Measurements from ENCODE around the gene GALNT7.
"Not testable (repeated sequence)": the region's sequence is repeated elsewhere in the genome, so short reads cannot be mapped to it uniquely, and the experiment has no call there.

Gene GALNT7

DNA sequence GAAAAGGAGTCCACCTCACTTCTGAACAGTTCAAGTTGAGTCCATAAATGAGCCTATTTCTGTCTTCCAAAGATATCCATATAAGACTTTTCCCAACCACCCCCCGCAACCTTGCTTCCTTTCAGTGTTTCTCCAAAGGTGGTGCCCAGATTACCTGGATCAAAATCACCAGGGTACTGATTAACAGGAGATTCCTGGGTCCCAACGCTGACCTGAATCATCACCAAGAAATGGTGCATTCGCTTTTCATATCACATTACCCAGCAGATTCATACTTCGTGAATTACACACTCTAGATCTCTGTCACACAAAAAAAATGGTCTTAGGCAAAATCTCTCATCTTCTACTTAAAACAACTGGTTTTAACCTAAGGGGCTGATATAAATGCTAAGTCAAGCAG lies 2.1 kb upstream of the GALNT7 start:
- no peak for DNase-seq (ENCODE audit: low spot score)

DNA sequence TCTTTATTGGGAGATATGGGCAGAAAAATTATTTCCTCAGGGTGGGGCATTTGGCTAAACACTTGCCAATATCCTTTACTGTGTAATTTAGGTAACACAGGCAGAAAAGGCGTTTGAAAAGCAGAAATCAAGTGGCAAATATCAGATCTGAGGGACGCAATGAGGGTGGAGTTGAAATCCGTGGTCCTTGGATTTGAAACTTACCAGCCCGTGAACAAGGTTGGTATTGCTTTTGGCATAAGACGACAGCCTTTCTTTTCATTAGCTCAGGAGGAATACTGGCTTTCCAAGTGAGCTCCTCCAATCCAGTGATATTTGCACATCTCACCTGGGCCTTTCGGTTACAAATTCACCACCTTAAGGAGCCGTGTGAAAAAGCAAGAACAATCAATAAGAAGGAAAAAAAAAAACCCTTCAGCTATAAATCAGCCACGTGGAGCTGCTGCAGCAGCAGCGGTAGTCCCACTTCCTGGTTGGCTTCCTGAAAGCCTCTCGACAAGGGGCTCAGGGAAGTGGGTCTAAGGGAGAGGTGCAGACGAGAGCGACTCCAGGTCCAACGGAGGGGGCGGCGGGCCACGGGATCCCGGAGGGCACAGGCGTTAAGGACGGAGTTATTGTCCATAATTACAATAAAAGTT lies 734 bp upstream of the GALNT7 start:
- DNase-seq (ENCODE audit: low spot score), result no peak

DNA sequence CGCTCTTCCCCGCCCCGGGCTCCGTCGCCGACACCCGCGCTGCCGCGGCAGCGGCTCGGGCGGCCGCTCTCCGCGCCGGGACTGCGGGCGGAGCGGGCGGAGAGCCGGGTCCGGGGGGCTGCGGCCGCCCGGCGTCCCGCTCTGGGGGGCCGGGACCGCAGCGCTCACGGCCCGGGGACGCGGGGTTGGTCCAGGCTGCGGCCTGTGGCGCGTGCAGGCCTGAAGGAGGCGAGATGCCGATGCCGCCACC lies 492 bp downstream of the GALNT7 start:
- no peak for DNase-seq (ENCODE audit: low spot score)

DNA sequence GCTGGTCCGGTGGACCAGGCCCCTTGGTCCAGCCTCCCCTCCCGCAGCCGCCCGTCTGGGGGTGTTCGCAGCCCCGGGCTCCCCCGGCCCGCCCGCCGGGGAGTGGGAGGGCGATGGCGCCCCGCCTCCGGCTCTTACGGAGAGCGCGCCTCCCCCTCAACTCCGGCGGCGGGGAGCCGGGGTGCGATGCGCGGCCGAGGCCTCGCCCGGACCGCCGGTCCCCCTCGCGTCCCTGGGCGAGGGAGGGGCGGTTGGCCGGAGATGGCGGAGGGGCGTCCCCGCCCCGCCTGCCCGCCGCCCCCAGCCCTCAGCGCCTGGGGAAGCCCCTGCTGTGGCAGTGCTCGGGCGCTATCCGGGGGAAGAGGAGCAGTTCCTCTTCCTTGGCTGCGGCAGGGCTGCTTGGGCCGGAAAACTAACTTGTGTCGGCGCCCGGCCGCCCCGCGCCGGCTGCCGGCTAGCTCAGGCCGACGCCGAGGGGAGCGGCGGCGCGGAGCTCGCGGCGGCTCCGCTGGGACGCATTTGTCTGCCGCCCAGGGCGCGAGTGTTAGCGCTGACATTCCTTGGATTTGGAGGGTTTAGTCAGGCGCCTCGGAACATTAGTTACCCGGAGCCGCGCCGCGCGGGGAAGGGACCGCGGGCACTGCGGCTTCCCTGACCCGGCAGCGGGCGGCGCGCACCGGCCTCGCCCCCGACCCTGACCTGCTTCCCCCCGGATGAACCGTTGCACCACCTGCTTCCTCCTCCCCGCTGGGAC lies 994 bp downstream of the GALNT7 start:
- DNase-seq (ENCODE audit: low spot score), result no peak

DNA sequence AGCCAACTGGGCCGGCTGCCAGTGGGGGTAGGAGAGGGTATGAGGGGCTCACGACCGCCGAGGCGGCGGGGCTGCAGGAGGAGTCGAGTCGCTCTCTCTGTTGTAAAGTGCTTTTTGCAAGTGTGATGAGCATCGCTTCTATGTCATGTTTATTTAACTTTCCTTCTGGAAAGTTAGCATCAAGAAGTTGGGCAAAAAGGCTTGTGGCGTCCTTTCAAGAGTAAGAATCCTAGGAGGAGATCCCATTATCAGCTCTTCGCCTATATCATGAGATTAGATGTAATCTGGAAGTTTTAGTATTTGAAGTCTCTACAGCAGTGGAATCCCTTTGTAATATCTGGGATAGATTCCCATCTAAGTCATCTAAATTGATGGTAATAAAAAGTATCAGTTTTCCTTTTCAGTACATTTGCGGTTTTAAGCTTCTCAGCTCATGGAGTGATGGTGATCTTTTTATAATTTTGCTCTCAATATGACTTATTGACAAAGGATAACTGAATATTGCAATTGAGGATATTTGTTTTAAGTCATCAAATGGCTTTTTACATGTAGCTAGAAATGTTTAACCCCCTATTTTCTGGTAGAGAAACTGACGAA lies 1.7 kb downstream of the GALNT7 start:
- DNase-seq (ENCODE audit: low spot score), result no peak

DNA sequence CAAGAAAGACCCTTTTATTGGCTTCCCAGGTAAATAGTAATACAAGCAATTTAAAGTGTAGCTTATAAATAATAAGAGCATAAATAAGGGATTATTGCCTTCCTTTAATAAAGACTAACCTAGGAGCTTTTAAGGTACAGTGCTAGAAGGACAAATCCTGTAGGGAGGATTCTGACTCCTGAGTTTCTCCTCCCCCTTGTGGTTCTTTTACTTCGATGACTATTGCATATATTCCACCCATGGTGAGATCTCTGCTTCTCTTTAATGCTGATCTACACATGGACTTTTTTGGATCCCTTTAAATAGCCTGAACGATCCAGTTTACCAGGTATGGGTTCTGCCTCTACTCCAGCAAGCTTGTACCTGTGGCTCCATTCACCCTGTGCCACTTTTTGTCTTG lies 2.5 kb downstream of the GALNT7 start:
- no peak for DNase-seq (ENCODE audit: low spot score)

DNA sequence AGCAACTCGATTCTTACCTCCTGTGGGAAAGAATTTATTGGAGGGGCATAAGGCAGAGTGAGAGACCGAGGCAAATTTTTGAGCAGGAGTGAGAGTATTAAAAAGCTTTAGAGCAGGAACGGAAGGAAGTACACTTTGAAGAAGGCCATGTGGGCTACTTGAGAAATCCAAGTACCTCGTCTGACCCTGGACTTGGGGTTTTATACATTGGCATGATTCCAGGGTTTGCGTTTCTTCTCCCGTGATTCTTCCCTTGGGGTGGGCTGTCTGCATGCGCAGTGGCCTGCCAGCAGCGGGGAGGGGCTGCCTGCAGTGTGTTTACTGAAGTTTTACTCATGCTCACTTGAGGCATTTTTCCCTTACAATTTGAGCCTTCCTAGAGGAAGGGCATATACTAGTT lies 3.4 kb downstream of the GALNT7 start:
- DNase-seq (ENCODE audit: low spot score), result no peak

DNA sequence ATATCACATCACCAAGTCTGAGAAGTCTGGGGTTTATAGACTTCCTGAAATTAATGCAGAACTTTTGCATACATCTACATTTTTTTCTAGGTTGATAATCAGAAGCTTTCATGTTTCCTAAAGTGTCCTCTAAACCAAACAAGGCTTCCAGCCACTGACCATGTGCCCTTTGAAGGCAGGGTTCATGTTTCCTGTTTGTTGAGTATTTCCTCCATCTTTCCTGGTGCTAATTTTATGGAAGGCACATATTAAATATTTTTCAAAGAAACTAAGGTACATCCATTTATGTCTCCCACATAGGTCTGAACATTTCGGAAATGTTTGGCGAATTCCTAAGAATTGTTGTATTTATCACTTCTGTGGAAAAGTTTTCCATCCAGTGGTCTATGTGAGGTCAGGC lies 5.6 kb downstream of the GALNT7 start:
- no peak for DNase-seq (ENCODE audit: low spot score)

DNA sequence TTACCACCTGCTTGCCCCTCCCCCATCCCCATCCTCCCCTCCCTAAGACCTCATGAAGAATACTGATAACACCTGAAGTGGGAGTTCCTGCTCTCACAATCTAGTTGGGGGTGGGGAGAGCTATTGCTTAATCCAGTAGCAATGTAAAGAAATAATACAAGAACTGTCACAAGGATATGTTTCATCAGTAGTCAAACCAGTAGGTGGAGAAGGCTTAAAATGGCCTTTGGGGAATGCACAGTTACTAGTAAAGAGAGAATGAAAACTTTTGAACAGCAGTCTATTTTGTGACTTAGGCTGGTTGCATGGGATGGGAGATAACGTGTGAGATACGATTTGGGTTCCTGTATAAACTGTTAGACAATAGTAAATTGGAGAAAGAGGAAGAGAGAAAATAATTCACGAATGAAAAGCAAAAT lies 6.0 kb downstream of the GALNT7 start:
- DNase-seq (ENCODE audit: low spot score), result no peak

DNA sequence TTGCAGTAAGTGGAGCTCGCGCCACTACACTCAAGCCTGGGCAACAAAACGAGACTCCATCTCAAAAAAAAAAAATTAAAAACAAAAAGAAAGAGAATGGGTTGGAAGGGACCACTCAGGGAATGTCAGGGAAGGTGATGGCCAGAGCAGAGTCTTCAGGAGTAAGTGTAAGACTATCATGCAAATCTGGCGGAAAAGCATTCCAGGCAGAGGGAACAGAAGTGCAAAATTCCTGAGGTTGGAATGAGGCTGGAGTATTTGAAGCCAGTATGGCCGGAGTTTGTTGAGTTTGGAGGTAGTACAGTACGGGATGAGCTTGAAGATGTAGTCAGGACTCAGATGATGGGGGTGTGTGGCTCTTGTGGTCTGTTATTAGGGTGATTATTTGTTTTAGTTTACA lies 7.4 kb downstream of the GALNT7 start:
- no peak for DNase-seq (ENCODE audit: low spot score)

DNA sequence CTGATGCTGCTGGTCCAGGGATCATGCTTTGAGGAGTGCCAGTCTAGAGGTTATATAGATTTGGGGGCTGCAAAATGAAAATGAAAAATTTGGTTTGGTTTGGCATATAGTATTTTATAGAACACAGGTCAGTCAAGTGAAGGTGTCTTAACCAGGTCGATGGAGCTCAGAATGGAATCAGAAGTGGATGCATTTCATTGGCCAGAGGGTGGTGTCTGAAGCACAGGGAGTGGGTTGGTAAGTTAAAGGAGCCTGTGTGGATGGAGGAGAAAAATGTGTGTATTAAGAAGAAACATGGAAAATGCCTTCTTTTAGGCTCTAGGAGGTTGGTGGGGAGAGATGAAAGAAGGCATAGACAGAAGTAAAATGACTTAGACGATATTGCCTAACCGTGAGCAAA lies 8.6 kb downstream of the GALNT7 start:
- no peak for DNase-seq (ENCODE audit: low spot score)

DNA sequence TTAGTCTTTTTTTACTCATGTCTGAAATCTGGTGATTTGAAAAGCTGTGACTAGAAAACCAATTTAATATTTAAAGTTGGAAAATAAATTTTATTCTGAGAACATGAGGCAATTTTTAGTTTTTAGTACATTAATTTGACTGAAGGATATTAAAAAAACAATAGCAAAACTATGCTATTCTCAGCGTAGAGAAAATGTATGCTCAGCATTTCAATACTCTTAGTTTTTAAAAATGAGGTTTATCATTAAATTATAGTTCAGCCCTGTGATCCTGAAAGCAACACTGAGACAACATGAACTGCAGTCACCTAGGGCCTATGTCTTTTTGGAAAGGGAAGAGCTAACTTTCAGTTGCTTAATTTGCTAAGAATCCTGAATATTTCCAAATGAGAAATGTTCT lies 9.5 kb downstream of the GALNT7 start:
- DNase-seq (ENCODE audit: low spot score), result no peak

DNA sequence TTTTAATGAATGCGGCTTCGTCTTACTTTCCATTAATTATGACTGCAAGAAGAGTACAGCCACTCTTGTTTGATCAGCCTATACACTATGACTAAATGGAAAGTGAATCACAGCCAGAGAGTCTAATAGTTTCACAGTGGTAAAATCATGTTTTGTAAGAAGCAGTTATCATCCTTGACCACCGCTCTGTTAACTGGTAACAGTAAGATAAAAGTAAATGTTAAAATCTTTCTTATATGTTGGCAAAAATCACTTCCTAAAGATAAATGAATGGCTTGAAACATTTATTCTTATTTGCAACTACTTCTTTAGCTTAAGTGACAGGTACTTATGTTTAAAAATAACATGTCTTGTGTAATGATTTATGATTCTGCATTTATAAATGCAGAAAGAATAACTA lies 13.2 kb downstream of the GALNT7 start:
- no peak for DNase-seq (ENCODE audit: low spot score)

DNA sequence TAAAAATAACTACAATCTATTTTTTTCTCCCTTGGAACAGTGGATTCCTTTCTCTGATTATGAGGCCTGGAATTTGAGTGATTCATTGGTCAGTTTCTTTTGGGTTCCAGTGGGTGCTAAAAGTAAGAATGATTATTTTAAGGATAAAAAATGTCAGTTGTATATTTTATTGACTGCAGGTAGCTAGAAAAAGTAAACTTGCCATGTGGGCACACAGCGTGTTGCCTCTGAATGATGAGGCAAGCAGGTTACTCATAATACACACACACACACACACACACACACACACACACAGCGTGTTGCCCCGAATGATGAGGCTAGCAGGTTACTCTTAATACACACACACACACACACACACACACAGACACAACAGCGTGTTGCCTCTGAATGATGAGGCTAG lies 13.8 kb downstream of the GALNT7 start:
- no peak for DNase-seq (ENCODE audit: low spot score)

DNA sequence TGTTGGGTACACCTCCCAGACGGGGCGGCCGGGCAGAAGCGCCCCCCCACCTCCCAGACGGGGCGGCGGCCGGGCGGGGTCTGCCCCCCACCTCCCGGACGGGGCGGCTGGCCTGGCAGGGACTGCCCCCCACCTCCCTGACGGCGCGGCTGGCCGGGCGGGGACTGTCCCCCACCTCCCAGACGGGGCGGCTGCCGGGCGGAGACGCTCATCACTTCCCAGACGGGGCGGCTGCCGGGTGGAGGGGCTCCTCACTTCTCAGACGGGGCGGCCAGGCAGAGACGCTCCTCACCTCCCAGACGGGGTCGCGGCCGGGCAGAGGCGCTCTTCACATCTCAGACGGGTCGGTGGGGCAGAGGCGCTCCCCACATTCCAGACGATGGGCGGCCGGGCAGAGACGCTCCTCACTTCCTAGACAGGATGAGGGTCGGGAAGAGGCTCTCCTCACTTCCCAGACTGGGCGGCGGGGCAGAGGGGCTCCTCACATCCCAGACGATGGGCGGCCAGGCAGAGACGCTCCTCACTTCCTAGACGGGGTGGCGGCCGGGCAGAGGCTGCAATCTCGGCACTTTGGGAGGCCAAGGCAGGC lies 15.1 kb downstream of the GALNT7 start:
- DNase-seq (ENCODE audit: low spot score), result not testable (repeated sequence)

DNA sequence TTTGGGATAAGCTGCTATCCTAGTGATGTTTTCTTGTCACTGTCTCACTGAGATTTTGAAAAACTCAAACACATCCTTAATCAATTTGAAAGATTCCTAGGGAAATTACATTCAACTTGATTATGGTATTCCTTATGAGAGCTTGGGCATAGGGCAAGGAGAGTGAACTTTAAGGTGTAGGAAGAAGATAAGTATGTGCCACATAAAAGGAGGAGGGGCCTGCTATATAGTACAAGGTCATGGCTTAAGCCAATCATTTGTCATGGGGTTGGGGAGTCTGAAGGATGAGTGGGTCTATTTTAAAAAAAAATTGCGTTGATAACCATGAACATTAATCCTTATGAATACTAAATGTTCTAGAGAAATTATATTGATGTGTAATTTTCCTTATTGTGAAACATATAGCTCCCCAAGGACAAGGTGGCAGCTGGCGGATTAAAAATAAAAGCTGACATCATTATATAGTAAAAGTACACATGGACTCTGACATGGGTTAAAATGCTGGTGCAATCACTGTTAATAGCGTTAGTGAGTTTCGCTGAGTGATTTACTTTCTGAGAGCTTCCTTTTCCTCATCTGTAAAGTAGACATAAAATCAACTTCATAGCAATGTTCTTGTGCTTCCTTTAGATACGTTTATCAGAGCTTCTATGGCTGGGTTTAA lies 17.4 kb downstream of the GALNT7 start:
- DNase-seq (ENCODE audit: low spot score), result no peak

DNA sequence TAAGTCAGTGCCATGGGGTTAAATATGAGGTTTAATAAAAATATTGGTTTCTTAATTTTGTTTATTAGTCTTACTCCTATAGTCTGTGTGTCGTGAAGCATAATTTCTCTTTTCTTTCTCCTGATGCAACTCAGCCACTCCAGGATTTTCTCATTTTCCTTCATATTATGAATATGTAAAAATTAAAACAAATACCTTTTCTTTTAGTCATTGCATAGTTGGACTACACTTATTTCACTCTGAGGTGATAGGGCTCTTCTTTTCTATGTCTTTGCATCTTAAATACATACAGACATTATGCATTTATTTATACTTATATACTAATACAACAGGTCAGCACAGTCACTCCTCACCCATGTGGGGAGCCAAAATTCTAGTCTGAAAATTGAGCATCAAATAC lies 19.1 kb downstream of the GALNT7 start:
- no peak for DNase-seq (ENCODE audit: low spot score)

DNA sequence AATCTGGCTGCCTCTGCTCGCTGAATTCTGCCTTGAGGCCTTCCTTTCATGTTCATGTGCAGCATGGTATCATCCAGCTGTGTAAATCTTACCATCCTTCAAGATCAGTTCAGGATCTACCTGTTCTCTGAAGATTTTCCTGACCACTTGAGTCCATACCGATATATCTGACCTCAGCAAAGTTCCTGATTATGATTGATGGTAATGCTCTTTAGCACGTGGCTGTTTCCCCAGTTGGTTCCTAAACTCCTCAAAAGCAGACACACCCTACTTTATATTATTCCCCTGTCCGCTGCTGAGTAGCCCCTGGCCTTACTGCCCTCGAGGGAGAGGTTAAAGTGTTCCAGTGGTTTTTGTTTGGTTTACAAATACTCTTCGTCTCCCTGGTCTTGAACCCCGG lies 20.0 kb downstream of the GALNT7 start:
- DNase-seq (ENCODE audit: low spot score), result no peak

DNA sequence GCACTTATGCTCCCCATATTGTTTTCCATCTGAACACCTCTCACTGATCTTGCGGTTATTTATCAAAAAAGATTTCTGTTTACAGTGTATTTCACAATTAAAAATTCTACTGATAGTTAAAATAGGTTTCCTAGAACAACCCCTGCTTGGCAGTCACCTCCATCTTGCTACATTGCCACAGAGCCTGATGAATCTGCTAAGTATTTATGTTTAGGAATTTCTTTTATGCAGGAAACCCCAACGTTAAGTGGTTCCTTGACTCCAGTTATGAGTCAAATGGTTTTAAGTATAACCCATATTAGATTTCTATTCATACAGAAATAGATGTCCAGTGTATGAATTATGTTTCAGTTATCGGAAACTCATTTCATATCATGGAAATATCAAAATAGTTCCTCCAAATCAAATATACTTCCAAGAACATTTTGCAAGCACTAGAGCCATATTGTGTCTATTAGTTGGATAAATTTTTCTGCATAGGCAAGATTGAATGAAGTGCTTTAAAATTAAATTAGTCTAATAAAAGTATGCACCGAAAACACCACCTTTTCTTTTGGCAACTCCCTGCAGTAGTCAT lies 20.6 kb downstream of the GALNT7 start:
- DNase-seq (ENCODE audit: low spot score), result no peak

DNA sequence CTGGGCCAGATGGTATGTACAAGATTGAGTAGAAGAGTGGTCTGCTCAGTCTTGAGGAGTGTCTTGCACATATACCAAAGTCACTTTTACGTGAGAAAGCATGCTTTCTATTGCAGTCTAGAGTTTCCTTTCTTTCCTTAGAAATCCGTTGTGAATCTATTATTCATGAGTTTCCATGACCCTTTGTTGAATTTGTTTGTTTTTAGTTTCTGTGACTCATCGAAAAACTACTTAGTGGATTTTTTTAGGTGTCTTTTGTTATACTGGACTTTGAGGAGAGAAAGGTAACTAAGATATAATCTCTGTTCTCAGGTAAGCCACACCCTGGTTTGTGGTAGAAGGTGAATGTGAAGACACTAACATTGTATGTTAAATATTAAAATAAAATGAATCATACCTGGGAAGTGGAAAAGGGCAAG lies 23.0 kb downstream of the GALNT7 start:
- DNase-seq (ENCODE audit: low spot score), result no peak

DNA sequence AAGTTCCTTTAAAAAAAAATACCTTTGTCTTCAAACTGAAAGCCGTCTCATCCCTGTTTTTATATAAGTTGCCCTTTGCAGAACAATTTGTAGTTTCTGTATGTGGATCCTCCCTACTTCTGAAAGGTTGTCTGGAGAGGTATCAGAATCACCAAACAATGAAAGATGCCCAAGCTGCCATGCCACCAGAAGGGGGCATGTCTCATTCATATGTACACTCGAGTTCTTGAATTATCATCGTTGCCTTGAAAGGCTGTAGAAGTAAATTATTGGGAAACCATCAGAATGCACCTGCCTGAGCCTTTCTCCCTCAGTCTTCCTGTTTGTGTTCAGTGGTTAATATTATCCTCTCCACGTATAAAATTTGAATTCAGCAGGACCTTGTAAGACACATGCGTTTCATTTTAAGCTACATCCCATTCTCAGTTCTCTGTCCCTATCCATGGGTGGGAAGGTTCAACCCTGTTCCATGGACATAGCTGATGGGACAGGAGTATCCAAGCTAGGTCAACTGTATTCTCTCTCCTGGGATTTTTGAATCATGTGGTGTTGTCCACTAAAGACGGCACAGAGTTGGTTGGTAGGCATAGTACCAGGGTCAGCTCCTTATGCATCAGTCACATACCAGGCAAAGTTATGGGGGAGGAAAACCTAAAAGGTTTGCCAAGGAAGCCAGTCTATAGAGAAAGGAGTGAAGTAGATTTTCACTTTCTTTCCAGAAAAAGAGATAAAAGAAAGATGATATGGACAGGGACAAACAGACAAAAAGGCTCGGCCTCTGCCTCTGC lies 24.0 kb downstream of the GALNT7 start:
- no peak for DNase-seq (ENCODE audit: low spot score)

DNA sequence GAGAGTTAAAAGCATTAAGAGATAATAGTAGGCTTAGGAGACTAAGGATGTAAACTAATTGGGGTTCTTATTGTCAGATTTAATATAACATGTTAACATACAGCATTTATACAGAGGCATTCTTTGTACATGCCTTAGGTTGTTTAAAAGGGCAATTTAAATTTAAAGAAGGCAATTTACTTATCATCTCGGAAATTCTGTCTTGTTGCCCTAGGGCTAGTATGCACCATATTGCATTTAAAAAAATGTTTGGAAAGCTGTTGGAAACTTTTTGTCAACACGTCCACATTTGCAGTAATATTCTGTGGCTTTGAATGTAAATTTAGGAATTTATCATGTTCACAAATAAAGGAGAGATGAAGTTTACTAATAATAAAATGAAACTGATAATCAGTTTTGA lies 25.5 kb downstream of the GALNT7 start:
- DNase-seq (ENCODE audit: low spot score), result no peak
